Skeletal muscle cell (primary cell): ENCODE data around the gene PRSS56.
A peak's percentile ranks its signal among the peaks of the same experiment; 100 is the strongest.
"Not testable (repeated sequence)": the region's sequence is repeated elsewhere in the genome, so short reads cannot be mapped to it uniquely, and the experiment has no call there.

Experiments
- DNase-seq: peaks from one replicate; pipeline ENCODE4 v3.0.0-alpha.2; 2010; ENCODE audit warnings: low read depth
- H3K4me3 ChIP-seq: 2 replicates; pipeline ENCODE4 v1.5.1; 2011; ENCODE audit warnings: low read depth, mild to moderate bottlenecking, control low read depth, low read length, moderate library complexity

The PRSS56 gene

GRCh38 chr2:232522623-232523401 lies 2.6 kb downstream of the PRSS56 start:
- DNase-seq, result no peak
- no peak overlapping the region for H3K4me3 ChIP-seq

GRCh38 chr2:232523402-232523681 lies 3.2 kb downstream of the PRSS56 start:
- DNase-seq, result no peak
- no peak overlapping the region for H3K4me3 ChIP-seq

DNA sequence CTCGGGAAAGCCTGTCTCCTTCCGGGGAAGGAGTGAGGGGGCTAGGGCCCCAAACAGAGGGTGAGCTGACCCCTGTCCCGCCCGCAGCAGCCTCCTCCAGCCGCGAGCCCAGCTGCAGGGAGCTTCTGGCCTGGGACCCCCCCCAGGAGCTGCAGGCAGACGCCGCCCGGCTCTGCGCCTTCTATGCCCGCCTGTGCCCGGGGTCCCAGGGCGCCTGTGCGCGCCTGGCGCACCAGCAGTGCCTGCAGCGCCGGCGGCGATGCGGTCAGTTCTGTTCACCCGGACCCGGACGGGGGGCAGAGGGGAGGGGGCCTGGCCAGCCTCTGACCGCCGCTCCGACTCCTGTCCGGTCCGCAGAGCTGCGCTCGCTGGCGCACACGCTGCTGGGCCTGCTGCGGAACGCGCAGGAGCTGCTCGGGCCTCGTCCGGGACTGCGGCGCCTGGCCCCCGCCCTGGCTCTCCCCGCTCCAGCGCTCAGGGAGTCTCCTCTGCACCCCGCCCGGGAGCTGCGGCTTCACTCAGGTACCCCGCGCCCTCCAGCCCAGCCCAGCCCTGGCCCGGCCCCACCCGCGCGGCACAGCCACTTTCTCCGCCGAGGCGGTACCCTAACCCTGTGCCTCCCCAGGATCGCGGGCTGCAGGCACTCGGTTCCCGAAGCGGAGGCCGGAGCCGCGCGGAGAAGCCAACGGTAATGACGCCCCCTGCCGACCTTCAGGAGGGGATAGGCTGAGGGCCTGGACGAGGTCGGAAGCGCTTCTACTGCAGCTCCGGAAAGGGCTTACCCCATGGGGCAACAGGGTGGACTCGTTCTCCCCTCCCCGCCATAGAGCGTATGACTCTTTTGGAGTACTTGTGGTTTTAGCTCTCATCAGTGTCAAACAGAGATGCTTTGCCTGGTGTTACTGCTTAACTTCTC lies 3.8 kb downstream of the PRSS56 start:
- DNase-seq, result no peak
- peak overlapping the region; percentile 37 for H3K4me3 ChIP-seq

GRCh38 chr2:232524771-232525170 lies 4.6 kb downstream of the PRSS56 start:
- no peak overlapping the region for H3K4me3 ChIP-seq
- no peak for DNase-seq

GRCh38 chr2:232525199-232525598 lies 5.0 kb downstream of the PRSS56 start:
- DNase-seq, result no peak
- H3K4me3 ChIP-seq, result no peak overlapping the region

- peak; percentile 39 for DNase-seq
- H3K4me3 ChIP-seq, result peak within 1 kb of the TSS; percentile 30
Observed at GRCh38 chr2:232525791-232526371, 5.7 kb downstream of the PRSS56 start, which contains the start of gene CHRND. TSS of gene CHRND (plus strand) at chr2:232526160. CDS start at chr2:232526216, 56 bp downstream.

- peak overlapping the region; percentile 30 for H3K4me3 ChIP-seq
- no peak for DNase-seq
Observed at GRCh38 chr2:232526372-232526941, 6.3 kb downstream of the PRSS56 start.

- H3K4me3 ChIP-seq, result no peak overlapping the region
- DNase-seq, result no peak
Observed at GRCh38 chr2:232527905-232528470, 7.8 kb downstream of the PRSS56 start.

DNA sequence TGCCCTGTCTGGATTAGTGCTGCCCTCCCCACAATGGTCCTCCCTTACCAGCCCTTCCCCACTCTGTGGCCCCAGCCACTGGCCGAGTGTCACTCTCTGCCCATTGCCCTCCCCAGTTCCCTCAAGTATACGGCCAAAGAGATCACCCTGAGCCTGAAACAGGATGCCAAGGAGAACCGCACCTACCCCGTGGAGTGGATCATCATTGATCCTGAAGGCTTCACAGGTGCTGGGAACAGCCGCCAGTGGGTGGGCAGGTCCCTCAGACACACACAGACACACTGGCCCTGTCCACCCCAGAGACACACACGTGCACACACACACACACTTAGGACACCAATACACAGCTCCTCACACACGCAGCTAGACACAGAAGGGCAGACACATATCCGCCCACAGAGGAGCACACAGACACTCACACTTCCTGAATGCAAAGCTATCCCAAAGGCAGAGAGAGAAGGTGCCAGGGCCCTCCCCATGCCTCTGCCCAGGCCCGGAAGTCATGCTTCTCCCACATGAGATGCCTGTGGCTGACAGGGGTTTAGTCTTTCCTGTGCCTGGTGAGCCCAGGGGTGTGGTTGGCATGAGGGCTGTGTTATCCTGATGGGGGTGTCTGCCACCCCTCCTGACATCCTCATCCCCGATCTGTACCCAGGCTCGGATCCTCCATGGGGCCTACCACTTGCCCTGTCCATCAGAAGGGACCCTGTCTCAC lies 8.7 kb downstream of the PRSS56 start:
- H3K4me3 ChIP-seq, result no peak overlapping the region
- no peak for DNase-seq

GRCh38 chr2:232529806-232530547 lies 9.8 kb downstream of the PRSS56 start:
- DNase-seq, result no peak

DNA sequence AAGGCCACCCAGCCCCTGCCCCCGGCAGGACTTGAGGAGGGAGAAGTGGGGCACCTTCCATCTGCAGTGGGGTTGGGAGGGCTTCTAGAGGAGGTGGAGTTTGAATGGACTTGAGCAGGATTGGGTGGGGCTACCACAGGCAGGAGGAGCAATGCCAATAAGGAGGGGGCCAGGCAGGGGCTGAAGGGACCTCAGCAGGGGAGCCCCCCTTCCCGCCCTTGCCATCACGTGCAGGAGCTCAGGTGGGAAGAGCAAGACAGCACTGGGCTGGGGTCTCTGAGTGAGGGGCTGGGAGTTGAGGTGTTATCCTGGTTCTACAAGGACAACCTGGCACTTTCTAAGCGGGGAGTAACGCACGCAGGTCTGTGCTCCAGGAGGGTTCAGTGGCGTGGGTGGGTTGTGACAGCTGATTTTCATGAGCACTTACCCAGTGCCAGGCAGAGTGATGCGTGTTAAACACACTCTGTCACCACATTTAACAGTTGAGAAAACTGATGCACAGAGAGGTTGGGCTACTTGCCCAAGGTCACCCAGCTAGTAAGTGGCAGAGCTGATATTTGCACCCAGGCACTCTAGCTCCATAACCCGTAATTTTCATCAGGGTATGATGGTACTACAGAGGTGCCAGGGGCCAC lies 10.6 kb downstream of the PRSS56 start:
- no peak overlapping the region for H3K4me3 ChIP-seq
- DNase-seq, result no peak

More at GRCh38 chr2:232529806-232530547, 9.8 kb downstream of the PRSS56 start:
- H3K4me3 ChIP-seq, result no peak overlapping the region

- H3K4me3 ChIP-seq, result no peak overlapping the region
- DNase-seq, result no peak
Observed at GRCh38 chr2:232532419-232532818, 12.2 kb downstream of the PRSS56 start.

GRCh38 chr2:232532821-232533220 lies 12.6 kb downstream of the PRSS56 start:
- H3K4me3 ChIP-seq, DNase-seq: not testable (repeated sequence)

DNA sequence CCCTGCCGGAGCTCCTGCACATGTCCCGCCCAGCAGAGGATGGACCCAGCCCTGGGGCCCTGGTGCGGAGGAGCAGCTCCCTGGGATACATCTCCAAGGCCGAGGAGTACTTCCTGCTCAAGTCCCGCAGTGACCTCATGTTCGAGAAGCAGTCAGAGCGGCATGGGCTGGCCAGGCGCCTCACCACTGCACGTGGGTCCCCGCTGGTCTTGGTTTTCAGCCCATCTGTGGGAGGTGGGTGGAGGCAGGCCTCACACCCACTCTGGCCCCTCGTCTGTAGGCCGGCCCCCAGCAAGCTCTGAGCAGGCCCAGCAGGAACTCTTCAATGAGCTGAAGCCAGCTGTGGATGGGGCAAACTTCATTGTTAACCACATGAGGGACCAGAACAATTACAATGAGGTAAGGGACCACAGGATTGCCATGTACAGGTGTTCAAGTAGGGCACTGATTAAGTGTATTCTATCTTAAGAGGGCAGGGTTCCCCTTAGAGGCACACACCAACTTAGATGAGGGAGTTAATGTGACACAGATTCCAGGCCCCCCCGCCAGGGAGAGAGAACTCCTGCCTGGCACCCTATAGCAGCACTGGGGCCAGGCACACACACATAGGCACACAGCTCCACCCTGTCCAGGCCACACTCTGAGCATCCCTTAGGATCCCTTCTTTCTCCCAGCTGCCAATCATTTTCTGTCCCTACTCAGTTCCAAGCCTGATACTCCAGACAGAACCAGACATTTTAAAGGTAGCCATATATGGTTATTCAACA lies 13.9 kb downstream of the PRSS56 start:
- DNase-seq, result no peak
- H3K4me3 ChIP-seq, result no peak overlapping the region

DNA sequence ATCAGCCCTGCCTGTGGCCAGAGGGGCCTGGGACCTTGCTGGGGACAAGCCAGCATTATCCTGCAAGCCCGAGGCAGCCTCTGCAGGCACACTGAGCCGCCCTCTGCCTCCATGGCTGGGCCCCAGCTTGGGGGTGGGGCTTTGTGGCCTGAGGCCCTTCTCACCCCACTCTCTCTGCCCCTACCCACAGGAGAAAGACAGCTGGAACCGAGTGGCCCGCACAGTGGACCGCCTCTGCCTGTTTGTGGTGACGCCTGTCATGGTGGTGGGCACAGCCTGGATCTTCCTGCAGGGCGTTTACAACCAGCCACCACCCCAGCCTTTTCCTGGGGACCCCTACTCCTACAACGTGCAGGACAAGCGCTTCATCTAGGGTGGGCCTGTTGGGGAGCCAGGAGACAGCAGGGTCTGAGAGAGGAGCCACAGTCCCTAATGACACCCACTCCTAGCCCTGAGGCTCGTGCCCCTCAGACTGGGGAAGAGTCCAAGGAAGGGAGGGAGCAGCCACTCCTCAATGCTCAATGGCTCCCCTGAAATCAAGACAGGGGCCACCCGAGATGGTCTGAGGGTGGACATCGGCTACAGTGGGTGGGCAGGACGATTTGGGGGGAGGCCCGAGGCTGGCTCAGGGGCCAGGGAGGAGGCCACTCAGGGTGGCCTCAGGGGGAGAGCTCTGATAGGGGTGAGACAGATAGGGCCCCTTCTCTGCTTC lies 14.9 kb downstream of the PRSS56 start:
- H3K4me3 ChIP-seq, result no peak overlapping the region
- DNase-seq, result no peak

GRCh38 chr2:232535761-232536530 lies 15.8 kb downstream of the PRSS56 start:
- no peak for DNase-seq
- no peak overlapping the region for H3K4me3 ChIP-seq
